ENCODE data around the gene MAP6. TPM values are rescaled to one million over a fixed set of nuclear protein-coding genes. Genes with fewer than 3 reads are reported as not detected.

Gene MAP6
- total RNA-seq, 2 experiments from 2014 or later = not detected

DNA sequence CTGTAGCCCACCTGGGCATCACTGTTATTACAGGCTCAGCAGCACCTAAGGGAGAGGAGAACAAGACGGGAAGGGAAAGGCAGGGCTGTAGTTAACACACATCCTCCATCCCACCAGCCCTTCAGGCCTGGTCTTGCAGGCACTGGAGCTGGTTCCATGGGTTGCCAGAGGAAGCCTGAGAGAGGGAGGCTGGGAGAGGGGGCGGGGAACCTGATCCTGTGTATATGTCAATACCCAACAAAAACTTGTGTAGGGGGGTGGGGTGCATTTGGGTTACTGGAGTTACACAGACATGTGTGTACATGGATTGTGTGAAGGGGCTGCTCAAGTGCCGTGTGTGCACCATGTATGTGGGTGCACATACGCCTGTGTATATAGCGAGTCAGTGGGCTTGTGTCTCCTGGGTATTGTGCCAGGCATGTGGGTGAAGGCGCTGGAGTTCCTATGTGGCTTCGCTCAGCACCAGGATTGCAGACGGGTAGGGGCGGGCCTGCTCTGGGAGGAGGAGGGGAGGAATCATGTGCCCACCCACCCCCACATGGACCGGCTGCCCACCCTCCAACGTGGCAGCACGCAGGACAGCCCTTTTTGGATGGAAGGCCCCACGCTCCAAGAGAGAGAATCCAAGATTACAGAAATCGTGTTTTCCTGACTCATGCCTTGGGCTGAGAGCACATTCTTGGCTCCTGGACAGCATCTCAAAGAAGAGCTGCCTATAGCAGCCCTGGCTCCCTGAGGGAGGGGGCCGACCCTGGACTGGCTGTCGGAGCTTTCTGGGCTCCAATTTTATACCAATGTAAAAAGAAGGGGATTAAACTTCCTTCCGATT is 111.0 kb downstream of the MAP6 start:
- no peak overlapping the region for H3K4me3 Mint-ChIP-seq
- H3K4me3 ChIP-seq (ENCODE audit: low read length) = no peak overlapping the region
- DNase-seq = no peak
- no peak for ATAC-seq (ENCODE audit: poor library complexity)
- POLR2A ChIA-PET = no interaction called here
- intact Hi-C loops (cut with DNase I, micrococcal nuclease) = no loop called here
- peaks cover 12% of the 10 kb centered on the region for H3K36me3 Mint-ChIP-seq (ENCODE audit: low read depth)
- CTCF ChIA-PET = no interaction called here
- H3K36me3 ChIP-seq (ENCODE audit: insufficient read depth, low read length) = no peaks in the 10 kb centered on the region
- no peaks in the 10 kb centered on the region for H3K27me3 Mint-ChIP-seq
- H3K4me1 ChIP-seq (ENCODE audit: insufficient read depth, low read length) = peaks cover 15% of the 10 kb centered on the region
- no peaks in the 10 kb centered on the region for H3K27me3 ChIP-seq (ENCODE audit: control insufficient read depth in 1 of 2, insufficient read depth in 2 of 2, low read length in 2 of 2)
- no peak overlapping the region for H3K27ac ChIP-seq (ENCODE audit: low read depth in 1 of 2, low read length in 2 of 2)
- H3K4me1 Mint-ChIP-seq (ENCODE audit: low read depth) = peaks cover 21% of the 10 kb centered on the region
- TF ChIP-seq, protein P1, sequence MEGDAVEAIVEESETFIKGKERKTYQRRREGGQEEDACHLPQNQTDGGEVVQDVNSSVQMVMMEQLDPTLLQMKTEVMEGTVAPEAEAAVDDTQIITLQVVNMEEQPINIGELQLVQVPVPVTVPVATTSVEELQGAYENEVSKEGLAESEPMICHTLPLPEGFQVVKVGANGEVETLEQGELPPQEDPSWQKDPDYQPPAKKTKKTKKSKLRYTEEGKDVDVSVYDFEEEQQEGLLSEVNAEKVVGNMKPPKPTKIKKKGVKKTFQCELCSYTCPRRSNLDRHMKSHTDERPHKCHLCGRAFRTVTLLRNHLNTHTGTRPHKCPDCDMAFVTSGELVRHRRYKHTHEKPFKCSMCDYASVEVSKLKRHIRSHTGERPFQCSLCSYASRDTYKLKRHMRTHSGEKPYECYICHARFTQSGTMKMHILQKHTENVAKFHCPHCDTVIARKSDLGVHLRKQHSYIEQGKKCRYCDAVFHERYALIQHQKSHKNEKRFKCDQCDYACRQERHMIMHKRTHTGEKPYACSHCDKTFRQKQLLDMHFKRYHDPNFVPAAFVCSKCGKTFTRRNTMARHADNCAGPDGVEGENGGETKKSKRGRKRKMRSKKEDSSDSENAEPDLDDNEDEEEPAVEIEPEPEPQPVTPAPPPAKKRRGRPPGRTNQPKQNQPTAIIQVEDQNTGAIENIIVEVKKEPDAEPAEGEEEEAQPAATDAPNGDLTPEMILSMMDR (IDR thresholded peaks at IDR 0.05) = no peak
- H3K9me3 ChIP-seq (ENCODE audit: control insufficient read depth in 1 of 2, insufficient read depth in 1 of 2, low read length in 2 of 2) = no peaks in the 10 kb centered on the region
- H3K27ac Mint-ChIP-seq = no peak overlapping the region
- no peaks in the 10 kb centered on the region for H3K9me3 Mint-ChIP-seq

DNA sequence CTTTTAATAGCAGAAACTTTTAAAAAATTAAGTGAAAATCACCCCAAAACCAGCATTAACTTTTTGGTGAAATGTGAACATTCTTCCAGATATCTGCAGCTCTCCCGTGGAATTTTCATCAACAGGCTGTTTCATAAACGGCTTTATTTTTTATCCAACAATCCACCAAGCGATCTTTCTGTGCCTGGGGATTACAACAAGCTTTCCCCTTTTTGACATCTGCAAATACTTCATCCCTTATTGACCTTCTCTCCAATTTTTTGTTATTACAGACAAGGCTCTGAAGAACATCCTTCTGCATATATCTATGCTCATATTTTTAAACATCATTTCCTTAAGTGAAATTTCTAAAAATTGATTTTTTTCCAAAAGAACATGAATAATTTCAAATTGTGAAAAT is 112.6 kb downstream of the MAP6 start:
- H3K27me3 Mint-ChIP-seq = no peaks in the 10 kb centered on the region
- Histone ChIP-seq H3K4me1 (ENCODE audit: insufficient read depth, low read length) (peaks cover 3% of the 10 kb centered on the region), H3K27me3 (ENCODE audit: control insufficient read depth in 1 of 2, insufficient read depth in 2 of 2, low read length in 2 of 2) (no peaks in the 10 kb centered on the region), H3K27ac (ENCODE audit: low read depth in 1 of 2, low read length in 2 of 2) (no peak overlapping the region), H3K36me3 (ENCODE audit: insufficient read depth, low read length) (no peaks in the 10 kb centered on the region), H3K9me3 (ENCODE audit: control insufficient read depth in 1 of 2, insufficient read depth in 1 of 2, low read length in 2 of 2) (no peaks in the 10 kb centered on the region), H3K4me3 (ENCODE audit: low read length) (no peak overlapping the region)
- peaks cover 5% of the 10 kb centered on the region for H3K4me1 Mint-ChIP-seq (ENCODE audit: low read depth)
- no peak overlapping the region for H3K27ac Mint-ChIP-seq
- ATAC-seq (ENCODE audit: poor library complexity) = no peak
- TF ChIP-seq, protein P1 (IDR thresholded peaks at IDR 0.05) = no peak
- H3K4me3 Mint-ChIP-seq = no peak overlapping the region
- no peak for DNase-seq
- intact Hi-C loops (cut with DNase I, micrococcal nuclease) = no loop called here
- CTCF ChIA-PET = no interaction called here
- H3K36me3 Mint-ChIP-seq (ENCODE audit: low read depth) = no peaks in the 10 kb centered on the region
- no peaks in the 10 kb centered on the region for H3K9me3 Mint-ChIP-seq
- POLR2A ChIA-PET = no interaction called here

DNA sequence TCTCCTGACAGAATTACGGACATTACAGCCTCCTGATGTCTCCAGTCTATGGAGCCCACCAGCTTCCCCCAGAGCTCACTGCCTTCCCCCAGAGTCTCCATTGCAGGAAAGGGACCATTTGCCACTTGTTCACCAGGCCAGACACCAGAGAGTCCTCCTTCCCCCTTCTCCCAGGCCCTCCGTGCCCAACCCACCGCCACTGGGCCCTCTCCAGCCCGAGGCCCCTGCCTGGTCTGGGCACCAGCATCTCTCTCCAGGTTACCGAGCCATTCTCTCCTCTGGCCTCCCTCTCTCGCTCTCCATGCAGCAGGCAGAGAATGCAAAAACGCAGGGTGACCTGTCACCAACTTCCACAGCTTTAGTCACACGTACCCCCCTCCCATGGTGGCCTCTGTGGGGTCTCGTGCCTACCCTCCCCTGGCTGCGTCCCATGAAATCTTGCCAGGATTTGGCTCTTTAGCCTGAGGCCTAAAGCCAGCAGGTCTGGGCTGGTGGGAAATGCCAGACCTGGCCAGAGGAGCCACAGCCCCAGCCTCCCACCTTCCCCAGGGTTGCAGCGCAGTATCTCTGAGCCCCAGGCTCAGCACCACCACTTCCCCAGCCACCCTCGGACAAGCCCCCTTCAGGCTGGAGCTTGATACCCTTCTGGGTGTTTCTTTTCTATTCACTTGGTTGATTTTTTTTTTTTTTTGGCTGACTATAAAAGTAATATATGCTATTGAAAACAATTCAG is 113.6 kb downstream of the MAP6 start:
- POLR2A ChIA-PET = no interaction called here
- intact Hi-C loops (cut with DNase I, micrococcal nuclease) = no loop called here
- no peak overlapping the region for H3K27ac Mint-ChIP-seq

More for the DNA sequence above, 113.6 kb downstream of the MAP6 start:
- Mint-ChIP-seq H3K27me3 (no peaks in the 10 kb centered on the region), H3K4me3 (no peak overlapping the region), H3K36me3 (ENCODE audit: low read depth) (no peaks in the 10 kb centered on the region), H3K4me1 (ENCODE audit: low read depth) (no peaks in the 10 kb centered on the region), H3K9me3 (no peaks in the 10 kb centered on the region)
- H3K36me3 ChIP-seq (ENCODE audit: insufficient read depth, low read length) = no peaks in the 10 kb centered on the region
- H3K27me3 ChIP-seq (ENCODE audit: control insufficient read depth in 1 of 2, insufficient read depth in 2 of 2, low read length in 2 of 2) = no peaks in the 10 kb centered on the region
- no peaks in the 10 kb centered on the region for H3K4me1 ChIP-seq (ENCODE audit: insufficient read depth, low read length)
- CTCF ChIA-PET = interaction anchor here (0.5 kb wide), 1 partner anchor 558 kb away, joined by 3 read pairs; no protein-coding TSS in a partner anchor
- TF ChIP-seq, protein P1 (IDR thresholded peaks at IDR 0.05) = no peak
- DNase-seq (no peak), ATAC-seq (ENCODE audit: poor library complexity) (no peak)
- no peak overlapping the region for H3K4me3 ChIP-seq (ENCODE audit: low read length)
- no peaks in the 10 kb centered on the region for H3K9me3 ChIP-seq (ENCODE audit: control insufficient read depth in 1 of 2, insufficient read depth in 1 of 2, low read length in 2 of 2)
- no peak overlapping the region for H3K27ac ChIP-seq (ENCODE audit: low read depth in 1 of 2, low read length in 2 of 2)
